DND-41 (cell line): Measurements from ENCODE around the gene KCNG2.

Experiments used
- CTCF ChIP-seq: IDR thresholded peaks from 2 replicates; pipeline ENCODE4 v1.5.1; 2012; ENCODE audit warnings: borderline replicate concordance, low read length, moderate library complexity, mild to moderate bottlenecking; ENCODE audit not compliant: poor library complexity, severe bottlenecking; ENCODE audit errors: extremely low read depth
- EZH2 ChIP-seq: IDR thresholded peaks from 3 replicates; pipeline ENCODE4 v1.6.1; 2012; ENCODE audit warnings: borderline replicate concordance, low read depth, mild to moderate bottlenecking, moderate library complexity, low read length, inconsistent platforms; ENCODE audit not compliant: severe bottlenecking

DNA sequence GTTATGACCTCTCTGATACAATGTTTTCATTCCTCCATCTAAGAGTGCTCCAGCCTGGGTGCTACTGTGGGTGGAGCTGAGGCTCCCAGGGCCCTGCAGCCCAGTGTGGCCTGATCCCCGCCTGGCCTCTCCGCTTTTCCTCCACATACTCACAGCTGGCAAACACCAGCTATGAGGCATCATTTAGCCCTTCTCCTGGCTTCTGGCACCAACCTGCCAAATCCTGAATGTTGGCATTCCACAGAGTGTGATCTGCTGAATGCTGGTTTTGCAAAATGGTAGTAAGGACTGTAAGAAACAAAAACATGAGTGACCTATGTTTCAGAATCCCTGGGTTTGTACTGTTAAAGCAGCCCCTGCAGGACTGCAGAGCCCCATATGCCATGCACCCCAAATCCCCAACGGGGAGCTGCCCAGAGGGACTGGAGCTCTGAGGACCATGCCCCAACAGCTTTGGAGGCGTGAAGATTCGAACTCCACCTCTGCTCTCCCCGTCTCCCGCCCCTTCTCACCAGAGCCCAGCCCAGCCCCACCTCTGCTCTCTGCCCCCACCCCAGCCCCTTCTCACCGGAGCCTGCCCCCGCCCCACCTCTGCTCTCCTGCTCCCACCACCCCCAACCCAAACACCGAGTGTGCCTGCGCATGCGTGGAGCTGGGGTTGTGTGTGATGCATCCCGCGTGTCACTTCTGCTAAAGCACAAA, 149.5 kb downstream of the KCNG2 start:
- TF ChIP-seq EZH2, result no peak
- TF ChIP-seq CTCF, result no peak
